Measurements from ENCODE around the gene ARFGEF2. TPM values are rescaled to one million over a fixed set of nuclear protein-coding genes. Genes with fewer than 3 reads are reported as not detected.

ARFGEF2 gene
- total and polyA plus RNA-seq, 8 donors, result 22.1 to 34.5 (median 23.1) TPM

GRCh38 chr20:48878534-48879248 is 42.8 kb upstream of the ARFGEF2 start:
- no peak for DNase-seq
- no peak for TF ChIP-seq CTCF (IDR thresholded peaks at IDR 0.05)
- Histone ChIP-seq H3K36me3 (no peaks in the 10 kb centered on the region), H3K9me3 (no peaks in the 10 kb centered on the region), H3K4me1 (peaks cover 0 to 38% of the 10 kb centered on the region in 2 donors), H3K27me3 (peaks cover 0 to 2% of the 10 kb centered on the region in 2 donors), H3K27ac (no peak overlapping the region), H3K4me3 (no peak overlapping the region)
- intact Hi-C loops (cut with DNase I), result no loop called here
- no peak for ATAC-seq

DNA sequence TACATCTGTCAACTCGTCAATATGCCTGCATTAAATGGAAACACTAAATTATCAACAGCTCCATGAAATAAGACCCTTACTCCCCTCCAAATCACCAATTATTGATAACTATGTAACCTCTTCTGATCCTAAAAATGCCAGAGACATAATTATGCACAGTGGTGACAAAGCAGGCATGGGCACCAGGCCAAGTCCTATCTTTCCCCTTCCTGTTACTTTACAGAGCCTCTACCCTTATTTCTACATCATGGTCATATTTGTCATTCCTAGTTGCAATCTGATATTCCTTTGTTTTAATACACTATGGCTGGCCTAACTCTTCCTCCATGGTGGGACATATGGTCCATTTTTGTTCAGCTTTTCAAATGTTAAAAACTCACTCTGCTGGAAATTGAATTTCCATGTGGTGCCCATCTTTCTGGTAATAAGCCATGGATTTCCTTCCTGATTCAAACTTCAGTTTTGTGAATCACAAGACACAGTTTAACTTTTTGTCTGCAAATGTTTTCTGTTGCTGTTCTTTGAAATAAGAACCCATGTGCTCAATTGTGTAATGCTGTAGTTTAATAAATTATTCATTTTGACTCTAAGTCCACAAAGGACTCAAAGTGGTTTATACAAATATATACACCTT is 41.8 kb upstream of the ARFGEF2 start:
- no peak overlapping the region for H3K4me3 ChIP-seq
- H3K9me3 ChIP-seq, result no peaks in the 10 kb centered on the region
- TF ChIP-seq CTCF (IDR thresholded peaks at IDR 0.05), result no peak
- H3K27ac ChIP-seq, result peak overlapping the region in 1 of 2 donors; percentile 13
- no peaks in the 10 kb centered on the region for H3K36me3 ChIP-seq
- H3K4me1 ChIP-seq, result peaks cover 0 to 33% of the 10 kb centered on the region in 2 donors
- no peaks in the 10 kb centered on the region for H3K27me3 ChIP-seq
- no peak for DNase-seq
- ATAC-seq, result no peak
- intact Hi-C loops (cut with DNase I), result no loop called here

GRCh38 chr20:48880331-48880730 is 41.2 kb upstream of the ARFGEF2 start:
- H3K9me3 ChIP-seq, result no peaks in the 10 kb centered on the region
- H3K27me3 ChIP-seq, result no peaks in the 10 kb centered on the region
- H3K27ac ChIP-seq, result peak overlapping the region in 1 of 2 donors; percentile 13
- H3K4me1 ChIP-seq, result peaks cover 0 to 27% of the 10 kb centered on the region in 2 donors
- H3K4me3 ChIP-seq, result no peak overlapping the region
- intact Hi-C loops (cut with DNase I), result no loop called here
- DNase-seq (no peak), ATAC-seq (no peak)
- no peaks in the 10 kb centered on the region for H3K36me3 ChIP-seq
- no peak for TF ChIP-seq CTCF (IDR thresholded peaks at IDR 0.05)

DNA sequence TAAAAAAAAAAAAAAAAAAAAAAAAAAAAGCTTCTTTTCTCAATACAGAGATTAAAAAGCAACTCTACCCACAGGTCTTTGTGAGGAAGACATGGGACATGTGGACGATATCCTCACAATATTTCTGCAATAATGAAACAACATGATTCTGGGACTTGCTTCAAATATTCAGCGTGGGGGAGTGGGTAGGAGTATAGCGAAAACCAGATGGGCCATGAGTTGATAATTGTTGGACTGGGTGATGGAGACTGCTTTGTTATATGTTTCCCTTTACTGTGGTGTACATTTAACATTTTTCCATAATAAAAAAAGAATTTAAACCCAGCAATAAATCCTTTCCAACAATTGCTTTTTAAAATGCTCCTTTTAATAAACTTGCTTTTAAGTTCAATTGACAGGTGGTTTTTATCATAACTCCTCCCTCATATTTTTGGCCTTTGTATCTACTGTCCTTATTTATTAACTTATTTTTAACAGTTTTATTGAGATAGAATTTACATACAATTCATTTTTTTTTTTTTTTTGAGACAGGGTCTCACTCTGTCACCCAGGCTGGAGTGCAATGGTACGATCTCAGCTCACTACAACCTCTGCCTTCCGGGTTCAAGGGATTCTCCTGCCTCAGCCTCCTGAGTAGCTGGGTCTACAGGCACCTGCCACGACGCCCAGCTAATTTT is 40.4 kb upstream of the ARFGEF2 start:
- Histone ChIP-seq H3K36me3 (no peaks in the 10 kb centered on the region), H3K4me1 (peaks cover 0 to 19% of the 10 kb centered on the region in 2 donors), H3K4me3 (no peak overlapping the region), H3K27ac (no peak overlapping the region), H3K9me3 (no peaks in the 10 kb centered on the region), H3K27me3 (no peaks in the 10 kb centered on the region)
- intact Hi-C loops (cut with DNase I), result no loop called here
- no peak for DNase-seq
- no peak for ATAC-seq
- TF ChIP-seq CTCF (IDR thresholded peaks at IDR 0.05), result no peak

GRCh38 chr20:48885237-48885636 is 36.3 kb upstream of the ARFGEF2 start:
- ATAC-seq, result no peak
- intact Hi-C loops (cut with DNase I), result no loop called here
- H3K4me1 ChIP-seq, result peaks cover 0 to 16% of the 10 kb centered on the region in 2 donors

More at GRCh38 chr20:48885237-48885636, 36.3 kb upstream of the ARFGEF2 start:
- DNase-seq, result no peak
- TF ChIP-seq CTCF (IDR thresholded peaks at IDR 0.05), result no peak
- H3K4me3 ChIP-seq, result no peak overlapping the region
- no peaks in the 10 kb centered on the region for H3K36me3 ChIP-seq
- no peak overlapping the region for H3K27ac ChIP-seq
- H3K27me3 ChIP-seq, result no peaks in the 10 kb centered on the region
- H3K9me3 ChIP-seq, result no peaks in the 10 kb centered on the region
